Measurements from ENCODE around the gene DHRSX.

GRCh38 chrX:2487366-2487765 lies 13.4 kb downstream of the DHRSX start:
- TF ChIP-seq CTCF (IDR thresholded peaks at IDR 0.05; ENCODE audit: insufficient read depth, low read length, poor library complexity, severe bottlenecking) (no peak), EZH2phosphoT487 (conservative IDR thresholded peaks at IDR 0.05; ENCODE audit: low read length) (no peak)

All from SU-DHL-6 (cell line).